ENCODE results near the gene LIX1L. TPM values are rescaled to one million over a fixed set of nuclear protein-coding genes. Genes with fewer than 3 reads are reported as not detected.
A peak's percentile ranks its signal among the peaks of the same experiment; 100 is the strongest.

The LIX1L gene
- total RNA-seq, 1 donor from 2014 or later: 32.8 TPM

DNA sequence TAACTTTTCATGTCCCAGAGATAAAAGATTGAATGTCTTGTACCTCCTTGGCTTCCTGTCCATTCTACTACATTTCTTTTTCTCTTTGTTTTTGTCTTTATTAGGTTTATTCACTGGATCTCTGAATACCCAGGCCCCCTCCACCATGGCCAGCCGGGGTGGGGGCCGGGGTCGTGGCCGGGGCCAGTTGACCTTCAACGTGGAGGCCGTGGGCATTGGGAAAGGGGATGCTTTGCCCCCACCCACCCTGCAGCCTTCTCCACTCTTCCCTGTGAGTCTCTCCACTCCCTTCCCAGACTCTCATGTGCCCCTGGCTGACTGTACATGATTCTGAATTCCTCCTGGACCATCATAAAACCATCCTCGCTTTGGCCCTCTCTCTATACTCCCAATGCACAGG is 16.9 kb upstream of the LIX1L start:
- no peaks in the 10 kb centered on the region for H3K9me3 ChIP-seq
- H3K4me1 ChIP-seq: peaks cover 25% of the 10 kb centered on the region
- no peaks in the 10 kb centered on the region for H3K27me3 ChIP-seq
- no peak overlapping the region for H3K27ac ChIP-seq
- ATAC-seq (no peak), DNase-seq (no peak)
- intact Hi-C loops (cut with DNase I): loop anchor here (5.0 to 10.0 kb wide), 2 partner anchors 38 to 60 kb away; partner anchors contain the start of genes ITGA10 and PEX11B
- TF ChIP-seq, protein P1, sequence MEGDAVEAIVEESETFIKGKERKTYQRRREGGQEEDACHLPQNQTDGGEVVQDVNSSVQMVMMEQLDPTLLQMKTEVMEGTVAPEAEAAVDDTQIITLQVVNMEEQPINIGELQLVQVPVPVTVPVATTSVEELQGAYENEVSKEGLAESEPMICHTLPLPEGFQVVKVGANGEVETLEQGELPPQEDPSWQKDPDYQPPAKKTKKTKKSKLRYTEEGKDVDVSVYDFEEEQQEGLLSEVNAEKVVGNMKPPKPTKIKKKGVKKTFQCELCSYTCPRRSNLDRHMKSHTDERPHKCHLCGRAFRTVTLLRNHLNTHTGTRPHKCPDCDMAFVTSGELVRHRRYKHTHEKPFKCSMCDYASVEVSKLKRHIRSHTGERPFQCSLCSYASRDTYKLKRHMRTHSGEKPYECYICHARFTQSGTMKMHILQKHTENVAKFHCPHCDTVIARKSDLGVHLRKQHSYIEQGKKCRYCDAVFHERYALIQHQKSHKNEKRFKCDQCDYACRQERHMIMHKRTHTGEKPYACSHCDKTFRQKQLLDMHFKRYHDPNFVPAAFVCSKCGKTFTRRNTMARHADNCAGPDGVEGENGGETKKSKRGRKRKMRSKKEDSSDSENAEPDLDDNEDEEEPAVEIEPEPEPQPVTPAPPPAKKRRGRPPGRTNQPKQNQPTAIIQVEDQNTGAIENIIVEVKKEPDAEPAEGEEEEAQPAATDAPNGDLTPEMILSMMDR (IDR thresholded peaks at IDR 0.05): no peak
- no peak overlapping the region for H3K4me3 ChIP-seq
- H3K36me3 ChIP-seq: no peaks in the 10 kb centered on the region

DNA sequence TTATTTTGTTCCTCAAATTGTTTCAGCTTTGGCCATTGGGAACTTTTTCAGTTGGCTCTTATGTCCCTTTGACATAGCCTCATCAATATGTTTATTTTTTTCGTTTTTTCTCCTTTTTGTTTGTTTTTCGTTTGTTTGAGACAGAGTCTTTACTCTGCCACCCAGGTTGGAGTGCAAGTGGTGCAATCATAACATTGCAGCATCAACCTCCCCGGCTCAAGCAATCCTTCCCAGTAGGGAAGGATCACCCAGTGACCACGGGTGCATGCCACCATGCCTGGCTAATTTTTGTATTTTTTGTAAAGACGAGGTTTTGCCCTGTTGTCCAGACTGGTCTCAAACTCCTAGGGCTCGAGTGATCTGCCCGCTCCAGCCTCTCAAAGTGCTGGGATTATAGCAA is 14.8 kb upstream of the LIX1L start:
- TF ChIP-seq, protein P1 (IDR thresholded peaks at IDR 0.05): no peak
- no peak for DNase-seq

DNA sequence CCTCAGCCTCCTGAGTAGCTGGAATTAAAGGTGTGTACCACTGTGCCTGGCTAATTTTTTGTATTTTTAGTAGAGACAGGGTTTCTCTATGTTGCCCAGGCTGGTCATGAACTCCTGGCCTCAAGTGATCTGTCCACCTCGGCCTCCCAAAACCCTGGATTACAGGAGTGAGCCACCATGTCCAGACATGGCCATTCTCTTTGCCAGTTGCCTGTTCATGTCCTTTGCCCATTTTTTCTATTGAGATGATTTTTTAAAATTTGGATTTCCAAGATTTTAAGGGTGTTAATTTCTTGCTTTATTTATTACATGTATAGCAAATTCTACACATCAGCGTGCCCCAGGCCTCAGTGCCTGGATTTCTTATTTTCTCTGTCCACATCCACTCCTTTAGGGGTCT is 9.5 kb upstream of the LIX1L start:
- ATAC-seq (no peak), DNase-seq (no peak)
- intact Hi-C loops (cut with DNase I): no loop called here

More for the DNA sequence above, 14.8 kb upstream of the LIX1L start:
- Histone ChIP-seq H3K36me3 (no peaks in the 10 kb centered on the region), H3K9me3 (no peaks in the 10 kb centered on the region), H3K27ac (no peak overlapping the region), H3K4me3 (no peak overlapping the region), H3K4me1 (peaks cover 6% of the 10 kb centered on the region), H3K27me3 (no peaks in the 10 kb centered on the region)
- peak; percentile 62 for ATAC-seq
- intact Hi-C loops (cut with DNase I): loop anchor here (10.0 kb wide), 1 partner anchor 58 kb away; the partner anchor contains the start of genes ITGA10 and PEX11B

DNA sequence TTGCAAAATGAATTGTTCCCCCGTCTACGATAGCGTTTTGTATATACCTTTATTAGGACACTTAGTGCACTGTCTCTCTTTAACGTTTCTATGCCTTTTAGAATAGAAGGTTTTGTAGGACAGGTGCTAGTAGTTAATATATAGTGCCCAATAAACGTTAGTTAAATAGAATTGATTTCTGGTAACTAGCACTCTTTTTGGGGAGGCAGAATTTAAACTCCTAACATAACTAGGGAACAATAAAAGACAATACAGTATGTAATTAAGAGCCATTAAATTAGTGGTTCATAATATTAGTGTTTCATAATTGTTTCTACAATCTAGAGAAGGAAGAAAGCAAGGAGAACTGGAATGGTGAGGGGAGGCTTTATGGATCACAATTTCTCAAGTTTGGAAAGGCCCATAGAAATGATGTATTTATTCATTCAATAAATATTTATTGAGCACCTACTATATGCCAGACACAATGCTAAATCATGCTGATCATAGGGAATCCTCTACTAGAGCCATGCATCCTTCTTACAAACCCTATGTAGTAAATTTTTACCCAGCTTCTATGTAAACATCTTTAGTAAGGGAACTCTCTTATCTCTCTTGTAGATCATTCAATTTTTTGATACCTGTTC is 7.4 kb upstream of the LIX1L start:
- TF ChIP-seq, protein P1 (IDR thresholded peaks at IDR 0.05): no peak
- H3K4me3 ChIP-seq: peak overlapping the region; percentile 65
- peaks cover 39% of the 10 kb centered on the region for H3K4me1 ChIP-seq
- H3K36me3 ChIP-seq: no peaks in the 10 kb centered on the region
- ATAC-seq (no peak), DNase-seq (no peak)
- H3K27ac ChIP-seq: peak overlapping the region; percentile 82
- H3K9me3 ChIP-seq: no peaks in the 10 kb centered on the region
- H3K27me3 ChIP-seq: no peaks in the 10 kb centered on the region
- intact Hi-C loops (cut with DNase I): no loop called here

More for the DNA sequence above, 9.5 kb upstream of the LIX1L start:
- Histone ChIP-seq H3K4me1 (peaks cover 26% of the 10 kb centered on the region), H3K4me3 (no peak overlapping the region), H3K27ac (no peak overlapping the region), H3K36me3 (no peaks in the 10 kb centered on the region), H3K27me3 (no peaks in the 10 kb centered on the region), H3K9me3 (no peaks in the 10 kb centered on the region)
- TF ChIP-seq, protein P1 (IDR thresholded peaks at IDR 0.05): no peak

- DNase-seq (peak; percentile 98), ATAC-seq (peak; percentile 96)
- TF ChIP-seq, protein P1 (IDR thresholded peaks at IDR 0.05): no peak
- Histone ChIP-seq H3K4me1 (peaks cover 45% of the 10 kb centered on the region), H3K27me3 (no peaks in the 10 kb centered on the region), H3K27ac (peak within 1 kb of the TSS; percentile 82), H3K36me3 (no peaks in the 10 kb centered on the region), H3K4me3 (peak within 1 kb of the TSS; percentile 65), H3K9me3 (no peaks in the 10 kb centered on the region)
- intact Hi-C loops (cut with DNase I): no loop called here
These were observed 6.7 kb upstream of the LIX1L start, which contains the start of the genes ANKRD34A and POLR3GL for GRCh38 chr1:145964328-145965118. Gene ANKRD34A (minus strand): TSS chr1:145964575. CDS start chr1:145961759, 2,816 bp downstream. Gene POLR3GL (plus strand): TSS chr1:145964690. CDS start chr1:145974866, 10,176 bp downstream.
